GM03348 (cell line): ENCODE measurements around the gene PADI3.
"Not testable (repeated sequence)": the region's sequence is repeated elsewhere in the genome, so short reads cannot be mapped to it uniquely, and the experiment has no call there.

Experiments used
- DNase-seq: peaks from one replicate; pipeline ENCODE4 v3.0.0; 2012; ENCODE audit warnings: low spot score

Gene PADI3

GRCh38 chr1:17304151-17304825 lies 55.4 kb downstream of the PADI3 start:
- DNase-seq: no peak

DNA sequence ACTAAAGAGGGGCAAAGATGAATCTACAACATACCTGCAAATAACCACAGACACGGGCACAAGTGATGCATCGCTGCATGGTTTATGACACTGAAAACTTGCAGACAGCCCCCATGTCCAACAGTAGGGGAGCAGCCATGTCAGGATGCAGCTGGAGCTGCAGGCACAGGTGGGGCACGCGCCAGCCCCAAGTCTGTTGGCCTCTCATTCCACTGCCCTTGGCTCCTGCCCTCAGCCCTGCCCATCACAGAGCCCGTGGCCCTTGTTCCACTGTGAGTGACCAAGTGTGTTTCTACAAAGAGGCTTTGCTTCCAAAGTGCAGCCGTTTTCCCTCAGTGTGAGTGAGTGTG lies 55.9 kb downstream of the PADI3 start:
- DNase-seq: no peak

DNA sequence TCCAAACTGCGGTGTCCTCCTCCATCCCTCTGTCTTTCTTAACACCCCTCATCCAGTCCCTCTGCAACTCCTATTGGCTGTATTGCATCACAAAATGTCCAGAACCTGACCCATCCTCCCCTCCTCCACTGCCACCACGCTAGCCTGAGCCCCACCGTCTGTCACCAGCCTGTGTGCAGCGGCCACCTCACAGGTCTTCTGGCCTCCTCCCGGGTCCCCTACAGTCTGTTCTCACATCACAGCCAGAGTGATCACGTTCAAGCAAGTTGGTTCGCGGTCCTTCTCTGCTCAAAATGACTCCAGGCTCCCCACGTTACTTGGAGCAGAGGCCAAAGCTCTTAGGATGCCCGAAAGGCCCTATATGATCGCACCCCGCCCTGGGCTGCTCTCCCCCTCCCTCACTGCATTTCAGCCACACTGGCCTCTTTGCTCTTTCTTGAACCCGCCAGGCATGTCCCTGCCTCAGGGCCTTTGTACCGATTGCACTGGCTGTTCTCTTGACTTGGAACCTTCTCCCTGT lies 56.7 kb downstream of the PADI3 start:
- no peak for DNase-seq

DNA sequence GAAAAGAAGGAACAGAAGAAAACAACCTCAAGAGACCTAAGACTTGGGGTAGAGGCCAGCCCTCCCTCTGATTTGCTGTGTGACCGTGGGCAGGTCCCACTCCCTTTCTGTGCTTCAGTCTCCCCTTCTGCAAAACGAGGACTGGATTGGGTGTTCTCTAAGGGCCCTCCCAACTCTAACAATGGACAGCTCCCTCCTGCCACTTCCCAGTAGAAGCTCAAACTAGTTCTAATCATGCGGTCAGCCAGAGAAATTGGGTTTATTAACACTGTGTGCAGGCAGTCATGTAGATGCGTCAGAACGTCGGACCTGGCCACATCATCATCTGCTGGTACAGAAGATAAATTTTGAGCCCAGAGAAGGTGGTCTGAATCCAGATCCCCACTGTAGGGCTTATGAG lies 57.5 kb downstream of the PADI3 start:
- DNase-seq: no peak

DNA sequence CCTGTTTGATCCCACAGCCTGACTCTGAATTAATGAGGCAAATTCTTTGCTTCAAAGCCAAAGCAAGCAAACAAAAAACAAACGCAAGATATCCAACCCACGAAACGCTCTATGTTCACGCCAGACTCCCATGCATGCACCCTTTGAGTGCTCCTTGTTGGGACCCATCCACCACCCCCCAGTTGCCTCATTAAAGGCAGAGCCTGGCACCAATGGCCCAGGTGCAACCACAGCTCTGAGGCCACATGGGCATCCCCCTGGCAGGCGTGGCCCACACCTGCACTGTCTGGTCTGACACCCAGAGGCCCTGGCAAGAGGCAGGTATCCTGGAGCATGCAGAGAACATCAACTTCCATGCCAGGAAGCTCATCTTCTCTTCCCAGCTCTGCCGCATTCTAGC lies 58.0 kb downstream of the PADI3 start:
- no peak for DNase-seq

GRCh38 chr1:17307329-17307728 lies 58.4 kb downstream of the PADI3 start:
- no peak for DNase-seq

DNA sequence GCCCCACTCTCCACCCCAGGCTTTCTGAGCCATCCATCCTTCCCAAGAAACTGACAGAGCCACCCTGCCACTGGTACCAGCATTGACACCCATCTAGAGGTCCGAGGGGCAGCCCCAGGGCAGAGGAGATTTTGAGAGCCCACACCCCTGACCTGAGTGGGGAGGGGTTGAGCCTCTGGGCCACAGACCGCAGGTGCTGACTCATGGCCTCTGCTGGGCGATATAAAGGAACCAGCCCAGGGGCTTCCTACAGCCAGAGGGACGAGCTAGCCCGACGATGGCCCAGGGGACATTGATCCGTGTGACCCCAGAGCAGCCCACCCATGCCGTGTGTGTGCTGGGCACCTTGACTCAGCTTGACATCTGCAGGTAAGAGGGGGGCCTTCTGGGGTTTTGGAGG lies 59.0 kb downstream of the PADI3 start, which contains the start of gene PADI4:
PADI4 (plus strand) TSS at position 252 of the 400 bp plus-strand sequence; CDS start at position 278, 26 bp downstream.
- no peak for DNase-seq

- DNase-seq: no peak
Observed at GRCh38 chr1:17308593-17308992, 59.7 kb downstream of the PADI3 start.

- DNase-seq: no peak
Observed at GRCh38 chr1:17309426-17310067, 60.6 kb downstream of the PADI3 start.

GRCh38 chr1:17310068-17310640 lies 61.3 kb downstream of the PADI3 start:
- DNase-seq: no peak

- no peak for DNase-seq
Observed at GRCh38 chr1:17313530-17314309, 64.8 kb downstream of the PADI3 start.

GRCh38 chr1:17314491-17314971 lies 65.6 kb downstream of the PADI3 start:
- DNase-seq: no peak

- DNase-seq: no peak
Observed at GRCh38 chr1:17315542-17316130, 66.7 kb downstream of the PADI3 start.

DNA sequence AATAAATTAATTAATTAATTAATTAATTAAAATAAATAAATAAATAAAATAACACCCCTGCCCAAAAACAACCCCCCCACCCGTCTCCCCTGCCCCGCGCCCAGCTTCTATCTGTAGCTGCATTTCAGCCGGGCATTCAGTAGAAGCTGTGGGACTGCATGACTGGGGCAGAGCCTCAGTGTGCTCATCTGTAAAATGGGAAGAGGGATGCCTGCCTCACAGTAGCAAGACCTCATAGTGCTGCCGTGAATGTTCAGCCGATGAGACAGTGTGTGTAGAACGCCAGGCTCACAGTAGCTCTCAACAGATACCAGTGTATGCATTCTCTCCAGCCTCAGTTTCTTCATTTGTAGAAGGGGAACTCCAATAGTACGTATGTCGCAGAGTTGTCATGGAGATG lies 67.8 kb downstream of the PADI3 start:
- no peak for DNase-seq

DNA sequence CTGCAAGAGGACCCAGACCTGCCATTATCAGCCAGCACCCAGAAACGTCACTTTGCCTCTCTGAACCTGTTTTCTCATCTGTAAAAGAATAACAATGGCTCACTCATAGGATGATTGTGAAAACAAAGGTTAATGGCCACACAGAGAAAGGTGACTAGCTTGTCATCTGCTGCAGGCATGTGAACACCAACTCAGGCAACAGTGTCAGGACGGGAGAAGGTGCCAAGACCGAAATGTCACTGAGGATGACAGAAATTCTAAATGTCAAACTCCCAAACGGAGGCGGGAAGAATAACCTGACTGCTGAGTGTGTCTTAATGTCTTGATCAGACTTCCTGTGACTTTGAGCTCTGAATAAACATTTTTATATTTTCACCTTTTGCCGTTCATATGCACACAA lies 69.4 kb downstream of the PADI3 start:
- DNase-seq: no peak

GRCh38 chr1:17319561-17320350 lies 70.9 kb downstream of the PADI3 start:
- no peak for DNase-seq

- not testable (repeated sequence) for DNase-seq
Observed at GRCh38 chr1:17321857-17322390, 73.0 kb downstream of the PADI3 start.

DNA sequence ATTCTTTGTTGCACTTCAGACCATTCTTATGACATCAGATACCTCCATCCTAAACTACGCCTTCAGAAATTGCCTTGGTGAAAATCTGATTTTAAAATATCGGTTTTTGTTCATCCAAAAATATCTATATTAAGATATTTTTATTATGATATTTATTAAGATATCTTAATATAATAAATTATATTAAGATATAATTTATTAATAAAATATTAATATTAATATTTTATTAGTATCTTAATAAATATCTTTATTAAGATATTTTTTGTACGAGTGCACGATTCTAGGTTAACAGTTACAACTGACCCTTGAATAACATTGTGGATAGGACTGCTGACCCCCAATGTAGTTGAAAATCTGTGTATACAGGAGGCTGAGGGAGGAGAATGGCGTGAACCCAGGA lies 80.0 kb downstream of the PADI3 start:
- DNase-seq: no peak

GRCh38 chr1:17329610-17330009 lies 80.7 kb downstream of the PADI3 start:
- no peak for DNase-seq

- DNase-seq: no peak
Observed at GRCh38 chr1:17330856-17331255, 82.0 kb downstream of the PADI3 start.

GRCh38 chr1:17333081-17333480 lies 84.2 kb downstream of the PADI3 start:
- no peak for DNase-seq
